ENCODE measurements around the gene DERL2. TPM values are rescaled to one million over a fixed set of nuclear protein-coding genes. Genes with fewer than 3 reads are reported as not detected.

The DERL2 gene
- total RNA-seq = 10 to 100 TPM; 23.8 to 48.5 (median 26.2) TPM

- Histone ChIP-seq H3K27ac (peak within 1 kb of the TSS; percentile 83 to 99 (median 99)), H3K4me3 (peak within 1 kb of the TSS; percentile 58 to 88), H3K4me1 (peaks cover 2 to 45% (median 14%) of the 10 kb centered on the region in 3 donors), H3K9me3 (no peaks in the 10 kb centered on the region), H3K27me3 (no peaks in the 10 kb centered on the region), H3K36me3 (peaks cover 0 to 62% of the 10 kb centered on the region in 2 donors)
- TF ChIP-seq, protein P1, sequence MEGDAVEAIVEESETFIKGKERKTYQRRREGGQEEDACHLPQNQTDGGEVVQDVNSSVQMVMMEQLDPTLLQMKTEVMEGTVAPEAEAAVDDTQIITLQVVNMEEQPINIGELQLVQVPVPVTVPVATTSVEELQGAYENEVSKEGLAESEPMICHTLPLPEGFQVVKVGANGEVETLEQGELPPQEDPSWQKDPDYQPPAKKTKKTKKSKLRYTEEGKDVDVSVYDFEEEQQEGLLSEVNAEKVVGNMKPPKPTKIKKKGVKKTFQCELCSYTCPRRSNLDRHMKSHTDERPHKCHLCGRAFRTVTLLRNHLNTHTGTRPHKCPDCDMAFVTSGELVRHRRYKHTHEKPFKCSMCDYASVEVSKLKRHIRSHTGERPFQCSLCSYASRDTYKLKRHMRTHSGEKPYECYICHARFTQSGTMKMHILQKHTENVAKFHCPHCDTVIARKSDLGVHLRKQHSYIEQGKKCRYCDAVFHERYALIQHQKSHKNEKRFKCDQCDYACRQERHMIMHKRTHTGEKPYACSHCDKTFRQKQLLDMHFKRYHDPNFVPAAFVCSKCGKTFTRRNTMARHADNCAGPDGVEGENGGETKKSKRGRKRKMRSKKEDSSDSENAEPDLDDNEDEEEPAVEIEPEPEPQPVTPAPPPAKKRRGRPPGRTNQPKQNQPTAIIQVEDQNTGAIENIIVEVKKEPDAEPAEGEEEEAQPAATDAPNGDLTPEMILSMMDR (IDR thresholded peaks at IDR 0.05) = no peak
- TF ChIP-seq POLR2A (IDR thresholded peaks at IDR 0.05) = peak; percentile 30
- peak; percentile 9 for ATAC-seq
- 11 to 24% methylated on average over 6 to 11 of the region's 29 CpGs for WGBS, 2 donors (ENCODE audit: low coverage in 1 of 2)
Measured at GRCh38 chr17:5485270-5486205, at the start of gene DERL2. Gene DERL2, minus strand, starts transcription at chr17:5486178. Its CDS starts 17 bp downstream, at chr17:5486161.

- Histone ChIP-seq H3K36me3 (peaks cover 0 to 33% of the 10 kb centered on the region in 2 donors), H3K27ac (no peak overlapping the region), H3K27me3 (no peaks in the 10 kb centered on the region), H3K4me3 (no peak overlapping the region), H3K4me1 (no peaks in the 10 kb centered on the region), H3K9me3 (no peaks in the 10 kb centered on the region)
- 100% methylated on average over 2 of the region's 2 CpGs; no CpG with 5 or more reads in 1 of the 2 donors for WGBS, 2 donors (ENCODE audit: low coverage in 1 of 2)
- ATAC-seq = no peak
- no peak for TF ChIP-seq POLR2AphosphoS5 (IDR thresholded peaks at IDR 0.05)
- TF ChIP-seq, protein P1 (IDR thresholded peaks at IDR 0.05) = no peak
- TF ChIP-seq POLR2A (IDR thresholded peaks at IDR 0.05) = no peak
- no peak for TF ChIP-seq EP300 (IDR thresholded peaks at IDR 0.05)
Measured at GRCh38 chr17:5535436-5535835, 49.5 kb upstream of the DERL2 start.

DNA sequence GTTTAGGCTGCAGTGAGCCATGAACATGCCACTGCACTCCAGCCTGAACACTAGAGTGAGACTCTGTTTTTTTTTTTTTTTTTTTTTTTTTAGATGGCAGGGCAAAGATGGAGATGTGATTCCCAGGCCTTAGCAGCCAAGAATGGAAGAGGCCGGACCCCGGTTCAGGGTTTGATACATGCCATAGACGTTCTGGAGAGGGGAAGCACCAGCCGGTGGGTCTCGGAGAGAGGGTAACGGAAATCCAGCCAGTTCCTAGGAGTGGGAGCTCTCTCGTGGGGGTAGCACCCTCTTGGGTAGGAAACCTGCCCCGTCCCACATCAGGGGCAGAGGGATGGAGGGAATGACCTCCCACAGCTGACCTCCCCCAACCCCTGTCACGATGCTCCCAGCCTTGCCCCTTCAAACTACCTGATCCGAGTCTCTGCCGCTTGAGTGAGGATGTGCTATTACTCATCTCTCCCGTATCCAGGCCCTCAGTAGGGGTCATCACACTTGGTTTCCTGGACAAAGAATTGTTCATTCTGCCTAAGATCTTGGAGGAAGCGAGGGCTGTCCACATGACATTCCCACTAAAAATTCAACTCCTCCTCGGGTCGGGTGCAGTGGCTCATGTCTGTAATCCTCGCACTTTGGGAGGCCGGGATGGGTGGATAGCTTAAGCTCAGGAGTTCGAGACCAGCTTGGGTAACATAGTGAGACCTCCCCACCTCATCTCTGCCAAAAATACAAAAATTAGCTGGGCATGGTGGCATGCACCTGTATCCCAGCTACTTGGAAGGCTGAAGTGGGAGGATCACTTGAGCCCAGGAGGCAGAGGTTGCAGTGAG is 47.7 kb upstream of the DERL2 start:
- WGBS, 2 donors (ENCODE audit: low coverage in 1 of 2) = 85 to 88% methylated on average over 5 to 12 of the region's 18 CpGs
- no peaks in the 10 kb centered on the region for H3K4me1 ChIP-seq
- H3K27ac ChIP-seq = no peak overlapping the region
- ATAC-seq = no peak
- H3K9me3 ChIP-seq = no peaks in the 10 kb centered on the region
- H3K27me3 ChIP-seq = no peaks in the 10 kb centered on the region
- H3K36me3 ChIP-seq = peaks cover 0 to 41% of the 10 kb centered on the region in 2 donors
- TF ChIP-seq POLR2AphosphoS5 (IDR thresholded peaks at IDR 0.05) (no peak), EP300 (IDR thresholded peaks at IDR 0.05) (no peak), POLR2A (IDR thresholded peaks at IDR 0.05) (no peak)
- TF ChIP-seq, protein P1 (IDR thresholded peaks at IDR 0.05) = no peak
- no peak overlapping the region for H3K4me3 ChIP-seq

DNA sequence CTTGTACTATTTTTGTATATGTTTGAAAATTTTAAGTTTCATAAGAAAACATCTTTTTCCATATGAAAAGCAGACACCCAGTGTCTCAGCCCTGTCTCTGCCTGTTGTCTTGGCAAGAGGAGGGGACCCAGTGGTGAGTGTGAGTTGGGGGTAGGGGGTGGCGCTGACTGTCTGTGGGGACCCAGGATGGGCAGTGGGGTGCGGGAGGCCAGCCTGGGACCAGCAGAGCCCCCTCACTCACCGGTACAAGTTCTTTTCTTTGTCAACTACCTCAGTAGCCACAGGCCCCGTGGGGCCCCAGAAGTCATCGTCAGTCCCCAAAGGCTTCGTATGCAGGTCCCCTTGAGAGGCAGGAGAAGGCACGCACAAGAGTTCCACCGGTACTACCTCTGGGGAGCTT is 46.6 kb upstream of the DERL2 start:
- 82% methylated on average over 8 of the region's 8 CpGs; no CpG with 5 or more reads in 1 of the 2 donors for WGBS, 2 donors (ENCODE audit: low coverage in 1 of 2)
- Histone ChIP-seq H3K36me3 (peaks cover 0 to 40% of the 10 kb centered on the region in 2 donors), H3K27ac (no peak overlapping the region), H3K4me3 (no peak overlapping the region), H3K9me3 (no peaks in the 10 kb centered on the region), H3K27me3 (no peaks in the 10 kb centered on the region), H3K4me1 (no peaks in the 10 kb centered on the region)
- TF ChIP-seq, protein P1 (IDR thresholded peaks at IDR 0.05) = no peak
- TF ChIP-seq EP300 (IDR thresholded peaks at IDR 0.05) (no peak), POLR2A (IDR thresholded peaks at IDR 0.05) (no peak), POLR2AphosphoS5 (IDR thresholded peaks at IDR 0.05) (no peak)
- ATAC-seq = no peak

Data from gastroesophageal sphincter (tissue), 4 donors.